WI38 (cell line): ENCODE results near the gene TPP1.

ENCODE experiments used
- H3K4me3 ChIP-seq: 2 replicates; pipeline ENCODE4 v1.5.1; 2011; ENCODE audit warnings: low read depth, mild to moderate bottlenecking, control low read depth, low read length
- CTCF ChIP-seq: IDR thresholded peaks from 2 replicates; pipeline ENCODE4 v1.5.1; 2012; ENCODE audit warnings: low read depth, mild to moderate bottlenecking, control low read depth, low read length

The TPP1 gene

DNA sequence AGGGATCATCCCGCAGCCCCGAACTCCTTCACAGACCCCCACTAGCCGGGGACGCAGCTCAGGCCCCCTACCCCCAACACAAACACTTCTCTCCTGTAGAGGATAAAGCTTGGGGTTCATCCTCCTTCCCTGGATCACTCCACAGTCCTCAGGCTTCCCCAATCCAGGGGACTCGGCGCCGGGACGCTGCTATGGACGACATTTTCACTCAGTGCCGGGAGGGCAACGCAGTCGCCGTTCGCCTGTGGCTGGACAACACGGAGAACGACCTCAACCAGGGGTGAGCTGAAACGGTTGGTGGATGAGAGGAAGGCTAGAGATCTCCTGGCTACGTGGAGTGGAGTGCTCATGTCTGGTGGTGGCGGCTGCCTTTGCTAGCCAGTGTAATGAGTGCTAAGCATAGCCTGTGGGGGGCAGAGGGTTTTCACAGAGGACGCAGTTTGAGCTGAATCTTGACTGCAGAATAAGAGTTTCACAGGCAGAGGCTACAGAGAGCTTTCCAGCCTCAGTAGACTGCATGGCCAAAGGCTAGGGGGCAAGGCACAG is 15.1 kb downstream of the TPP1 start:
- TF ChIP-seq CTCF, result no peak

GRCh38 chr11:6603287-6604080 is 15.7 kb downstream of the TPP1 start, which contains the start of the genes ILK and RRP8:
Gene ILK, plus strand, starts transcription at chr11:6603774. Its CDS starts 498 bp downstream, at chr11:6604272.
Gene RRP8, minus strand, starts transcription at chr11:6603616. Its CDS starts 114 bp downstream, at chr11:6603502.
- TF ChIP-seq CTCF, result no peak

More for the DNA sequence above, 15.1 kb downstream of the TPP1 start:
- peak overlapping the region; percentile 96 for H3K4me3 ChIP-seq

DNA sequence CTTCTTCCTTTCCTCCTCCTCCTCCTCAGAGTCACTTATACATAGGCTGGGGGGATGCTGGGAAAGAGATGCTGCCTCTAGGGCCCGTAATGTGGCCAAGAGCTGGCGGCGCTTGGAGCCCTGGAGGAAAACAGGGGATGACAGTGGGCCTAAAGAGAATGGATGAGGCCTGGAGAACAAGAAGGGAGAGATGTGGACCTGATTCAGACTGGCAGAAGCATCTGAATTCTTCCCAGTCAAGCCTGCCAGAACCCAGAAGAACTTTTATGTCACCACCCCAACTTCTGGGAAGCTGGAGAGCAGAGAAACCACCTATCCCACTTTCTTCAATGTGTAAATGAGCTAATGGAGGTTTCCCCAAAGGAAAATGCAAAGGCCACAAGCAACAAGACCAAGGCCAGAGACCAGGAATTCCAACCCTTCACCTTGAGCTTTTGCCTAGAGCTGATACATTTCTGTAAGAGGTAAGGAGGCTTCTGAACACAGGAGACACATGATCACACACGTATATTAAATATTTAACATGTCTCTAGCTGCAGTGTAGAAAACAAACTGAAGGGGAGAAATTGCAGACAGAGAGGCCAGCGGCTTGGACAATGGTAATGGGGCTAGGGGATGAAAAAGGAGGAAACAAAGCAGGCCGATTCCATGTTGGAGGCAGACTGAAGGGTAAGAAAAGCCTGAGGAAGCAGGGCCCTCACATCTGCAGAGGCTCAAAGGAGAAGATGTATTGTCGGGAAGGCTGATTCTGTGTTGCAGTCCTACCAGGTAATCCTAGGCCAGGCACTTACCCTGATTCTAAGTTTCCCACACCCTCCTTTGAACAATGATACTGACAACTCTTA is 16.9 kb downstream of the TPP1 start:
- H3K4me3 ChIP-seq, result peak overlapping the region; percentile 96
- no peak for TF ChIP-seq CTCF

More at GRCh38 chr11:6603287-6604080, 15.7 kb downstream of the TPP1 start, which contains the start of the genes ILK and RRP8:
- H3K4me3 ChIP-seq, result peak within 1 kb of the TSS; percentile 96

- no peak overlapping the region for H3K4me3 ChIP-seq
- TF ChIP-seq CTCF, result no peak
Measured at GRCh38 chr11:6601041-6601461, 18.2 kb downstream of the TPP1 start.

DNA sequence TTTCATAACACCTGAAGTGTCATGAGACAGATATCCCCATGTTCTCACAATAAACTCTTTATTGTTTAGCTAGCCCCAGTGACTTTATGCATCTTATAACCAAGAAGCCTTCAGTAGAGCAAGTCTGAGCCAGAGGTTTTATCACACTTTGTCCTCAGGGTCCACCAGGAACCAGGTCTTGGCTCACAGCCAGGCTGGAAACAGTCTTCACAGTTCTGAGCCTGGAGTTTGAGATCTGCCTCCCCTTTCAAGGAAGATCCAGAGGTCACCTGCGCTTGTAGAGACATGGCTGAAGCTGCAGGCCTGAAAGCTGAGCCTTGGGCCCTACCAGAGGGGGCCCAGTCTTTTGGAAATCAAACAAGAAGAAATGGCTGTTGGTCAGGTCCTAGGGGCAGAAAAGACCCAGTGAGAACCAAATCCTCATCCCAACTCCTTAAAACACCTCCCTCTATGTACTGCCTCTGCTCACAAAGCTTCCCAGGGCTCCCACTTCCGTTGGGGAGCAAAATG is 19.3 kb downstream of the TPP1 start:
- no peak for TF ChIP-seq CTCF
- H3K4me3 ChIP-seq, result no peak overlapping the region

DNA sequence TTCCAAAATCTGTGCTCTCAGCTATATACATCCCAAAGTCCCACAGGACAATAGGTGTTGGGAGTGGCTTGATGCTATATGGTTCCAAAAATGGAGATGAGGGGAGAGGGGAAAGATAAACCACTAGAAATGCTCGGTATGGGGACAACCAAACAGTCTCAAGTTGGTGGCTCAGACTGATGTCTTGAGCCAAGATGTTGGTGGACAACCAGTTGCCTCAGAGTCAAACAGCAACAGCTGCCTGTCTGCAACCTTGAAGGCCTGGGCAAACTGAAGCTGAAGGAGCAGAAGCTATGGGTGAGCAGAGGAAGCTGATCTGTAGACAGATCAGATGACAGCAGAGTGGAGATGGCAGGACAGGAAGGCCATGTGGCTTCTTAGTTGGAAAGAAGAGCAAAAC is 19.8 kb downstream of the TPP1 start:
- H3K4me3 ChIP-seq, result no peak overlapping the region
- TF ChIP-seq CTCF, result no peak
